NCI-H2081 treated with DMSO at 0.1 percent for 48 hours (cell line): ENCODE results near the gene VAC14.
"Not testable (repeated sequence)": the region's sequence is repeated elsewhere in the genome, so short reads cannot be mapped to it uniquely, and the experiment has no call there.

Experiments
- DNase-seq: peaks from one replicate; lab custom pipeline; 2025; lab: John Stamatoyannopoulos, UW

Gene VAC14

GRCh38 chr16:70680495-70681381 is 120.2 kb downstream of the VAC14 start:
- DNase-seq: no peak

- DNase-seq: no peak
Measured at GRCh38 chr16:70679671-70680494, 121.1 kb downstream of the VAC14 start.

- DNase-seq: no peak
Measured at GRCh38 chr16:70678898-70679670, 121.9 kb downstream of the VAC14 start.

GRCh38 chr16:70678121-70678897 is 122.6 kb downstream of the VAC14 start:
- DNase-seq: no peak

- no peak for DNase-seq
Measured at GRCh38 chr16:70677499-70678120, 123.3 kb downstream of the VAC14 start.

GRCh38 chr16:70676675-70677498 is 124.1 kb downstream of the VAC14 start:
- no peak for DNase-seq

- no peak for DNase-seq
Measured at GRCh38 chr16:70675851-70676513, 125.0 kb downstream of the VAC14 start.

- no peak for DNase-seq
Measured at GRCh38 chr16:70674221-70675014, 126.5 kb downstream of the VAC14 start.

- DNase-seq: not testable (repeated sequence)
Measured at GRCh38 chr16:70670938-70671337, 130.0 kb downstream of the VAC14 start.

- no peak for DNase-seq
Measured at GRCh38 chr16:70670175-70670574, 130.8 kb downstream of the VAC14 start.

GRCh38 chr16:70665806-70666735 is 134.9 kb downstream of the VAC14 start:
- no peak for DNase-seq

- DNase-seq: no peak
Measured at GRCh38 chr16:70665113-70665694, 135.8 kb downstream of the VAC14 start.

- DNase-seq: no peak
Measured at GRCh38 chr16:70664325-70665112, 136.4 kb downstream of the VAC14 start.

- DNase-seq: no peak
Measured at GRCh38 chr16:70663524-70664324, 137.2 kb downstream of the VAC14 start.

GRCh38 chr16:70662991-70663523 is 137.9 kb downstream of the VAC14 start:
- DNase-seq: no peak
